ENCODE measurements around the gene SMARCD2.
"Not testable (repeated sequence)": the region's sequence is repeated elsewhere in the genome, so short reads cannot be mapped to it uniquely, and the experiment has no call there.

SMARCD2 gene

DNA sequence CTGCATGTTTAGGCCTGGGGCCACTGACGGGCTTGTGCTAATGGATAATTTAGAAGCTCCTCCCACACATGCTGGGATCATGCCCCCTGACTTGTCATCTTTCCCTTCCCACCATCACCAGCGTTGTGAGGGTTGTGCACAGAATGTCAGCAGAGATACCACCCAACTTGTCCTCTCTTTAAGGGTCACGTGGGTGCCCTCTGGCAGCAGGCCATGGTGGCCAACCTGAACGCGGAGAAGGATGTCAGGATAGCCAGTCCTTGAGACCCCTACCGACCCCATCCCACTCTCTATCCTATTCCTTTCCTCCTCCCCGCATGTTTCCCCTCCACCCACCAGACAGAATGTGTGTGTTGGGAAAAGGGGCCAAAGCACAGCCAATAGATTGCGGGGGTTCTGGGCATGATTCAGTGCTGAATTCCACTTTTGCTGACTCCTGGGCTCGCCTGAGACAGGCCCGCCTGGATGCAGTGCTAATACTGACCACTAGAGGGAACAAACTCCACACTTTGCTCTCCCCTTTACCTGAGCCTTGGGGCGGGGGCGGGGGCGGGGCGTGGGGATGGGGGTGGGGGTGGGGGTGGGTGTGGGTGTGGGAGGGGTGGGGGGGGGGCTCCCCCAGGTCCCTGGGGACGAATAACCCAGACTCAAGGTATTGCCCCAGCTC, 39.6 kb upstream of the SMARCD2 start, which contains the start of gene GH2:
Gene GH2, minus strand, starts transcription at position 10 of the 667 bp plus-strand sequence. CDS start 143 bp downstream, outside the sequence.
- Histone ChIP-seq H3K27ac (ENCODE audit: low read length) (no peak within 1 kb of the TSS), H3K4me3 (ENCODE audit: low read length) (no peak within 1 kb of the TSS), H3K4me1 (ENCODE audit: low read length) (no peaks in the 10 kb centered on the region), H3K4me2 (ENCODE audit: low read depth, low read length) (0 out of 2 replicates have a peak within 1 kb of the TSS, but pooled peaks have one; percentile 5), H2AFZ (ENCODE audit: low read length) (no peak within 1 kb of the TSS), H3K36me3 (replicated peaks; ENCODE audit: insufficient read depth, low read length) (no peaks in the 10 kb centered on the region), H4K20me1 (ENCODE audit: insufficient read depth, low read length) (no peaks in the 10 kb centered on the region), H3F3A (ENCODE audit: insufficient read depth, low read length) (no peaks in the 10 kb centered on the region), H3K27me3 (replicated peaks; ENCODE audit: insufficient read depth, low read length) (peaks cover 20% of the 10 kb centered on the region), H3K9me3 (replicated peaks; ENCODE audit: insufficient read depth, low read length) (no peaks in the 10 kb centered on the region), H3K9me2 (replicated peaks; ENCODE audit: insufficient read depth, low read length) (no peaks in the 10 kb centered on the region), H3K79me2 (ENCODE audit: low read length) (no peaks in the 10 kb centered on the region), H3K9ac (ENCODE audit: low read length) (no peak within 1 kb of the TSS)
- peak; percentile 53 for DNase-seq
- TF ChIP-seq, protein P1, sequence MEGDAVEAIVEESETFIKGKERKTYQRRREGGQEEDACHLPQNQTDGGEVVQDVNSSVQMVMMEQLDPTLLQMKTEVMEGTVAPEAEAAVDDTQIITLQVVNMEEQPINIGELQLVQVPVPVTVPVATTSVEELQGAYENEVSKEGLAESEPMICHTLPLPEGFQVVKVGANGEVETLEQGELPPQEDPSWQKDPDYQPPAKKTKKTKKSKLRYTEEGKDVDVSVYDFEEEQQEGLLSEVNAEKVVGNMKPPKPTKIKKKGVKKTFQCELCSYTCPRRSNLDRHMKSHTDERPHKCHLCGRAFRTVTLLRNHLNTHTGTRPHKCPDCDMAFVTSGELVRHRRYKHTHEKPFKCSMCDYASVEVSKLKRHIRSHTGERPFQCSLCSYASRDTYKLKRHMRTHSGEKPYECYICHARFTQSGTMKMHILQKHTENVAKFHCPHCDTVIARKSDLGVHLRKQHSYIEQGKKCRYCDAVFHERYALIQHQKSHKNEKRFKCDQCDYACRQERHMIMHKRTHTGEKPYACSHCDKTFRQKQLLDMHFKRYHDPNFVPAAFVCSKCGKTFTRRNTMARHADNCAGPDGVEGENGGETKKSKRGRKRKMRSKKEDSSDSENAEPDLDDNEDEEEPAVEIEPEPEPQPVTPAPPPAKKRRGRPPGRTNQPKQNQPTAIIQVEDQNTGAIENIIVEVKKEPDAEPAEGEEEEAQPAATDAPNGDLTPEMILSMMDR (IDR thresholded peaks at IDR 0.05; ENCODE audit: low read length) = peak; percentile 54
- TF ChIP-seq EZH2phosphoT487 (IDR thresholded peaks at IDR 0.05; ENCODE audit: low read length) = no peak

DNA sequence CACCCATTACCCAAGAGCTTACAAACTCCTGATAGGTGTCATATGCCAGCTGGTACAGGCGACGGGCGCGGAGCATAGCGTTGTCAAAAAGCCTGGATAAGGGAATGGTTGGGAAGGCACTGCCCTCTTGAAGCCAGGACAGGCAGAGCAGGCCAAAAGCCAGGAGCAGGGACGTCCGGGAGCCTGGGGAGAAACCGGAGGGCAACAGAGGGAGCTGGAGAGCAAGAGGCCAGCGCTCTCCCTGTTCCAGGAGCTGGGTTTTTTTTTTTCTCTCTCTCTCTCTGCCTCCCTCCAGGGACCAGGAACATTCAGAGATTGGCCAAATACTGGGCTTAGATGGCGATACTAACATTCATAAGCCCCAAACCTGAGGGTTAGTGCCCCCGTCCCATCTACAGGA, 38.9 kb upstream of the SMARCD2 start:
- H3K4me2 ChIP-seq (ENCODE audit: low read depth, low read length); H3K4me1 ChIP-seq (ENCODE audit: low read length); H3F3A ChIP-seq (ENCODE audit: insufficient read depth, low read length); H3K27ac ChIP-seq (ENCODE audit: low read length); H3K9me3 ChIP-seq (replicated peaks; ENCODE audit: insufficient read depth, low read length); H3K9ac ChIP-seq (ENCODE audit: low read length); H4K20me1 ChIP-seq (ENCODE audit: insufficient read depth, low read length); H3K36me3 ChIP-seq (replicated peaks; ENCODE audit: insufficient read depth, low read length); H3K4me3 ChIP-seq (ENCODE audit: low read length); H3K79me2 ChIP-seq (ENCODE audit: low read length); H3K9me2 ChIP-seq (replicated peaks; ENCODE audit: insufficient read depth, low read length); DNase-seq; H2AFZ ChIP-seq (ENCODE audit: low read length): not testable (repeated sequence)
- H3K27me3 ChIP-seq (replicated peaks; ENCODE audit: insufficient read depth, low read length) = peaks cover 20% of the 10 kb centered on the region

DNA sequence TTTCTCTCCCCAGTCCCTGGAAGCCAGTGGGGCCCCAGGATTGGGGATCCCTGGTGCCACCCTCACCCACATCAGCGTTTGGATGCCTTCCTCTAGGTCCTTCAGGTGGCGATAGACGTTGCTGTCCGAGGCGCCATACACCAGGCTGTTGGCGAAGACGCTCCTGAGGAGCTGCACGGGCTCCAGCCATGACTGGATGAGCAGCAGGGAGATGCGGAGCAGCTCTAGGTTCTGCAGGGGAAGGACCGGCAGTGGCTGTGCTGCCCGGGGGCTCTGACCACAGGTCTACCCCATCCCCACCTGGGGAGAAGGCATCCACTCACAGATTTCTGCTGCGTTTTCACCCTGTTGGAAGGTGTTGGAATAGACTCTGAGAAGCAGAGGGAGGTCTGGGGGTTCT, 38.2 kb upstream of the SMARCD2 start:
- Histone ChIP-seq H3K4me3 (ENCODE audit: low read length) (no peak overlapping the region), H3K27me3 (replicated peaks; ENCODE audit: insufficient read depth, low read length) (peaks cover 20% of the 10 kb centered on the region), H3K4me1 (ENCODE audit: low read length) (no peaks in the 10 kb centered on the region), H3K9ac (ENCODE audit: low read length) (no peak overlapping the region), H3K79me2 (ENCODE audit: low read length) (no peaks in the 10 kb centered on the region), H3K4me2 (ENCODE audit: low read depth, low read length) (no peak overlapping the region), H3K36me3 (replicated peaks; ENCODE audit: insufficient read depth, low read length) (no peaks in the 10 kb centered on the region), H3F3A (ENCODE audit: insufficient read depth, low read length) (no peaks in the 10 kb centered on the region), H2AFZ (ENCODE audit: low read length) (no peak overlapping the region), H3K9me2 (replicated peaks; ENCODE audit: insufficient read depth, low read length) (no peaks in the 10 kb centered on the region), H3K9me3 (replicated peaks; ENCODE audit: insufficient read depth, low read length) (no peaks in the 10 kb centered on the region), H4K20me1 (ENCODE audit: insufficient read depth, low read length) (no peaks in the 10 kb centered on the region), H3K27ac (ENCODE audit: low read length) (no peak overlapping the region)
- TF ChIP-seq EZH2phosphoT487 (IDR thresholded peaks at IDR 0.05; ENCODE audit: low read length) (no peak), EZH2 (optimal IDR thresholded peaks at IDR 0.05; ENCODE audit: low read depth, low read length) (no peak)
- TF ChIP-seq, protein P1 (IDR thresholded peaks at IDR 0.05; ENCODE audit: low read length) = no peak
- no peak for DNase-seq

DNA sequence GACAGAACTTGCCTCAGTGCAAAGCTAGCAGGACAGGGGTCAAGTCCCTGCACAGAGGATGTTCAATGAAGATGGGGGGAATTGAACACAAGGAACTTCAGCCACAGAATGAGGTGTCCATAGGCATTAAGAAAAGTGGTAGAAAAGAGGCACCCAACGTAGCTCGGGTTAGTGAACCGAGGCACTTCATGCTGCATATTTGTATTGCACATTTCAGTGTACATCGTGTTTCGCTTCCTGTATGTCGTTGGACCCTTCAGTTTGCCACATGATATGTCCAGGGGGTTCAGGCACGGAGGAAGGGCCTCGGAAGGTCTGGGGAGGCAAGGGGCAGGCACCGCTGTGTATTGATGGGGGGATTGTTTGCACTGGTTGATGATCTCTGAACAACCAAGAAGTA, 35.9 kb upstream of the SMARCD2 start:
- not testable (repeated sequence) for H3K79me2 ChIP-seq (ENCODE audit: low read length); H3K9me2 ChIP-seq (replicated peaks; ENCODE audit: insufficient read depth, low read length); DNase-seq; H3K27ac ChIP-seq (ENCODE audit: low read length); H3K9ac ChIP-seq (ENCODE audit: low read length); H3K9me3 ChIP-seq (replicated peaks; ENCODE audit: insufficient read depth, low read length); H3K4me3 ChIP-seq (ENCODE audit: low read length); H2AFZ ChIP-seq (ENCODE audit: low read length); H3K4me2 ChIP-seq (ENCODE audit: low read depth, low read length); H3K36me3 ChIP-seq (replicated peaks; ENCODE audit: insufficient read depth, low read length); H3F3A ChIP-seq (ENCODE audit: insufficient read depth, low read length); H4K20me1 ChIP-seq (ENCODE audit: insufficient read depth, low read length); H3K4me1 ChIP-seq (ENCODE audit: low read length)
- H3K27me3 ChIP-seq (replicated peaks; ENCODE audit: insufficient read depth, low read length) = peaks cover 20% of the 10 kb centered on the region

DNA sequence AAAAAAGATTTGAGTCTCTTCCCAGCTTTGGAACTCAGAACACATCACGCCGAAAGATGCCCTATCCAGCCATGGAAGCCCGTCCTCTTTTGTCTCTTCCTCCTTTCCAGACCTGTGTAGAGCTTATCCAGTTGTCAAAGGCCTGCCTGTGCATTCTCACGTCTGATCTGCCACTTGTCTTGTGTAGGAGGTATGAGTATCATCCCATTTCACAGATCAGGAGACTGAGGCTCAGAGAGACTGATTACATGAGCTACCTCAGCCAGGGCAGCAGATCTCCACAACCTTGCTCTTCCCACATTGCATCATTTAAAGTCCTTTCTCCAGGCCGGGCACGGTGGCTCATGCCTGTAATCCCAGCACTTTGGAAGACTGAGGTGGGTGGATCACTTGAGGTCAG, 32.2 kb upstream of the SMARCD2 start:
- H3K4me2 ChIP-seq (ENCODE audit: low read depth, low read length); H3K36me3 ChIP-seq (replicated peaks; ENCODE audit: insufficient read depth, low read length); H4K20me1 ChIP-seq (ENCODE audit: insufficient read depth, low read length); H3K9me2 ChIP-seq (replicated peaks; ENCODE audit: insufficient read depth, low read length); DNase-seq; H2AFZ ChIP-seq (ENCODE audit: low read length); H3K9me3 ChIP-seq (replicated peaks; ENCODE audit: insufficient read depth, low read length); H3K27me3 ChIP-seq (replicated peaks; ENCODE audit: insufficient read depth, low read length); H3K4me3 ChIP-seq (ENCODE audit: low read length); H3K4me1 ChIP-seq (ENCODE audit: low read length); H3K27ac ChIP-seq (ENCODE audit: low read length); H3K9ac ChIP-seq (ENCODE audit: low read length); H3K79me2 ChIP-seq (ENCODE audit: low read length); H3F3A ChIP-seq (ENCODE audit: insufficient read depth, low read length): not testable (repeated sequence)

DNA sequence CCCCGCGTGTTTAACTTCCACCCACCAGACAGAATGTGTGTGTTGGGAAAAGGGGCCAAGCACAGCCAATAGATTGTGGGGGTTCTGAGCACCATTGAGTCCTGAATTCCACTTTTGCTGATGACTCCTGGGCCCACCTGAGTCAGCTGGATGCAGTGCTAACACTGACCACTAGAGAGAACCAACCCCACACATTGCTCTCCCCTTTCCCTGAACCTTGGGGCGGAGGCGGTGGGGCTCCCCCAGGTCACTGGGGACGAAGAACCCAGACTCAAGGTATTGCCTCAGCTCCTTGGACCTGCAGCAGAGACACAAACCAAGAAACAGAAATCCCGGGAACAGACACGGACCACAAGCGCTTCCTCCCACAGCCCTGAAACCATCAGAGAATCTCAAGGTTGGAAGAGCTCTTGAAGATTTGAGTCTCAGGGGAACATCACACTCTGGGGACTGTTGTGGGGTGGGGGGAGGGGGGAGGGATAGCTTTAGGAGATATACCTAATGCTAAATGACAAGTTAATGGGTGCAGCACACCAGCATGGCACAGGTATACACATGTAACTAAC, 31.7 kb upstream of the SMARCD2 start:
- H3K27ac ChIP-seq (ENCODE audit: low read length); H3K4me2 ChIP-seq (ENCODE audit: low read depth, low read length); H3K36me3 ChIP-seq (replicated peaks; ENCODE audit: insufficient read depth, low read length); H3K9me2 ChIP-seq (replicated peaks; ENCODE audit: insufficient read depth, low read length); H4K20me1 ChIP-seq (ENCODE audit: insufficient read depth, low read length); H3F3A ChIP-seq (ENCODE audit: insufficient read depth, low read length); H2AFZ ChIP-seq (ENCODE audit: low read length); H3K79me2 ChIP-seq (ENCODE audit: low read length); H3K9me3 ChIP-seq (replicated peaks; ENCODE audit: insufficient read depth, low read length); DNase-seq; H3K4me1 ChIP-seq (ENCODE audit: low read length); H3K9ac ChIP-seq (ENCODE audit: low read length); H3K27me3 ChIP-seq (replicated peaks; ENCODE audit: insufficient read depth, low read length); H3K4me3 ChIP-seq (ENCODE audit: low read length): not testable (repeated sequence)
